Small intestine (tissue), 7 donors: ENCODE measurements around the gene MS4A7. TPM values are rescaled to one million over a fixed set of nuclear protein-coding genes. Genes with fewer than 3 reads are reported as not detected.
"Not testable (repeated sequence)": the region's sequence is repeated elsewhere in the genome, so short reads cannot be mapped to it uniquely, and the experiment has no call there.

Experiments used
- DNase-seq, 2 donors: peaks; one replicate each; pipeline versions ENCODE4 v3.0.0 to v3.0.0-alpha.2; 2013
- FAIRE-seq: peaks from 2 replicates; lab custom pipeline; 2012; peaks lifted over from hg19 to GRCh38; lab: Jason Lieb, UNC
- H3K27ac ChIP-seq, 3 donors: one replicate each; pipeline ENCODE4 v1.5.1; 2013; ENCODE audit warnings: low read length in 2 of 3, mild to moderate bottlenecking in 2 of 3, control low read depth in 1 of 3, inconsistent platforms in 1 of 3, low read depth in 1 of 3, moderate library complexity in 1 of 3
- H3K27me3 ChIP-seq, 3 donors: one replicate each; pipeline ENCODE4 v1.6.1; 2013; ENCODE audit warnings: low read length in 3 of 3, inconsistent platforms in 1 of 3; ENCODE audit not compliant: control insufficient read depth in 3 of 3, insufficient read depth in 3 of 3
- H3K36me3 ChIP-seq, 3 donors: one replicate each; pipeline ENCODE4 v1.6.1; 2013; ENCODE audit warnings: low read length in 3 of 3, inconsistent platforms in 1 of 3, low read depth in 1 of 3, mild to moderate bottlenecking in 1 of 3, moderate library complexity in 1 of 3; ENCODE audit not compliant: control insufficient read depth in 3 of 3, insufficient read depth in 2 of 3
- H3K4me1 ChIP-seq, 3 donors: one replicate each; pipeline ENCODE4 v1.6.1; 2013; ENCODE audit warnings: low read length in 2 of 3, inconsistent platforms in 1 of 3, low read depth in 1 of 3, mild to moderate bottlenecking in 1 of 3, moderate library complexity in 1 of 3; ENCODE audit not compliant: control insufficient read depth in 3 of 3, insufficient read depth in 2 of 3
- H3K4me3 ChIP-seq, 3 donors: one replicate each; pipeline ENCODE4 v1.5.1; 2013; ENCODE audit warnings: low read length in 3 of 3, control low read depth in 1 of 3, inconsistent platforms in 1 of 3, low read depth in 1 of 3, mild to moderate bottlenecking in 1 of 3, moderate library complexity in 1 of 3
- H3K9me3 ChIP-seq, 2 donors: one replicate each; pipeline ENCODE4 v1.6.1; 2013; ENCODE audit warnings: low read depth in 1 of 2, low read length in 1 of 2; ENCODE audit not compliant: control insufficient read depth in 2 of 2, insufficient read depth in 1 of 2
- WGBS, 3 donors: extraction: QIAGEN DNeasy Blood & Tissue Kit; methylation state at CpG; one replicate each; pipeline ENCODE4 v1.1.7; 2013; 5-methylcytosine and 5-hydroxymethylcytosine counted together
- polyA plus RNA-seq, 4 donors: library from polyadenylated mRNA; stranded (reverse) in 3 of 4; unstranded in 1 of 4; fragments of 200-250 nt in 3 of 4; fragments of 120-200 nt in 1 of 4; gene quantifications; one replicate each; pipeline versions ENCODE4 v1.2.1 to v1.2.3, GENCODE V29; 2013
- donor health status: healthy with polysubstance abuse.
- donor health status: control.
- donor health status: control.
- donor health status: Bipolar disorder and iron deficiency.
- donor health status: healthy.

MS4A7 gene
- polyA plus RNA-seq, 4 donors, result 2.2 to 13.2 (median 9.8) TPM

GRCh38 chr11:60366262-60366904, 11.9 kb upstream of the MS4A7 start:
- not testable (repeated sequence) for H3K9me3 ChIP-seq, H3K27me3 ChIP-seq, H3K36me3 ChIP-seq, DNase-seq, H3K4me3 ChIP-seq, H3K4me1 ChIP-seq, FAIRE-seq, H3K27ac ChIP-seq
- 86 to 94% (median 91%) methylated on average over 15 of the region's 15 CpGs for WGBS, 3 donors

GRCh38 chr11:60367009-60367408, 11.3 kb upstream of the MS4A7 start:
- 39 to 56% (median 55%) methylated on average over 2 of the region's 2 CpGs for WGBS, 3 donors

GRCh38 chr11:60367896-60368295, 10.4 kb upstream of the MS4A7 start:
- 90 to 95% (median 94%) methylated on average over 19 of the region's 19 CpGs for WGBS, 3 donors
- FAIRE-seq (no peak), DNase-seq (no peak)
- no peaks in the 10 kb centered on the region for H3K27me3 ChIP-seq
- H3K4me1 ChIP-seq, result peaks cover 0 to 6% (median 0%) of the 10 kb centered on the region in 3 donors
- no peaks in the 10 kb centered on the region for H3K9me3 ChIP-seq
- H3K36me3 ChIP-seq, result no peaks in the 10 kb centered on the region
- H3K4me3 ChIP-seq, result no peak overlapping the region
- H3K27ac ChIP-seq, result no peak overlapping the region

More at GRCh38 chr11:60367009-60367408, 11.3 kb upstream of the MS4A7 start:
- Histone ChIP-seq H3K27me3 (no peaks in the 10 kb centered on the region), H3K4me3 (no peak overlapping the region), H3K4me1 (peaks cover 0 to 6% (median 0%) of the 10 kb centered on the region in 3 donors), H3K36me3 (no peaks in the 10 kb centered on the region), H3K9me3 (no peaks in the 10 kb centered on the region), H3K27ac (no peak overlapping the region)
- DNase-seq, result no peak
- no peak for FAIRE-seq

- H3K4me1 ChIP-seq, result peaks cover 0 to 6% (median 0%) of the 10 kb centered on the region in 3 donors
- H3K4me3 ChIP-seq, result no peak overlapping the region
- H3K9me3 ChIP-seq, result no peaks in the 10 kb centered on the region
- no peak for FAIRE-seq
- WGBS, 3 donors, result 6 to 47% (median 20%) methylated on average over 2 of the region's 2 CpGs
- peak in 1 of 2 donors; percentile 13 for DNase-seq
- no peaks in the 10 kb centered on the region for H3K27me3 ChIP-seq
- no peaks in the 10 kb centered on the region for H3K36me3 ChIP-seq
- H3K27ac ChIP-seq, result no peak overlapping the region
Observed at GRCh38 chr11:60370252-60370810, 8.0 kb upstream of the MS4A7 start.

- Histone ChIP-seq H3K27me3 (no peaks in the 10 kb centered on the region), H3K4me3 (no peak overlapping the region), H3K36me3 (no peaks in the 10 kb centered on the region), H3K27ac (no peak overlapping the region), H3K4me1 (peaks cover 0 to 6% (median 0%) of the 10 kb centered on the region in 3 donors), H3K9me3 (no peaks in the 10 kb centered on the region)
- FAIRE-seq, result no peak
- WGBS, 3 donors, result 10 to 34% (median 27%) methylated on average over 5 of the region's 5 CpGs
- peak; percentile 32 to 42 for DNase-seq
Observed at GRCh38 chr11:60370811-60371298, 7.5 kb upstream of the MS4A7 start.

GRCh38 chr11:60371386-60371785, 6.9 kb upstream of the MS4A7 start:
- H3K9me3 ChIP-seq, result no peaks in the 10 kb centered on the region
- no peaks in the 10 kb centered on the region for H3K36me3 ChIP-seq
- H3K27me3 ChIP-seq, result no peaks in the 10 kb centered on the region
- DNase-seq, result no peak
- 73 to 83% (median 79%) methylated on average over 3 of the region's 3 CpGs for WGBS, 3 donors
- H3K4me1 ChIP-seq, result peaks cover 0 to 6% (median 0%) of the 10 kb centered on the region in 3 donors
- no peak for FAIRE-seq
- no peak overlapping the region for H3K27ac ChIP-seq
- H3K4me3 ChIP-seq, result no peak overlapping the region

- peaks cover 0 to 6% (median 0%) of the 10 kb centered on the region in 3 donors for H3K4me1 ChIP-seq
- H3K27ac ChIP-seq, result no peak overlapping the region
- no peak for FAIRE-seq
Observed at GRCh38 chr11:60371854-60372253, 6.5 kb upstream of the MS4A7 start.

GRCh38 chr11:60372767-60373166, 5.6 kb upstream of the MS4A7 start:
- DNase-seq (no peak), FAIRE-seq (no peak)
- Histone ChIP-seq H3K36me3 (no peaks in the 10 kb centered on the region), H3K27ac (no peak overlapping the region), H3K4me3 (no peak overlapping the region), H3K27me3 (no peaks in the 10 kb centered on the region), H3K4me1 (peaks cover 0 to 6% (median 0%) of the 10 kb centered on the region in 3 donors), H3K9me3 (no peaks in the 10 kb centered on the region)
- 80 to 90% (median 87%) methylated on average over 3 of the region's 3 CpGs for WGBS, 3 donors

More at GRCh38 chr11:60371854-60372253, 6.5 kb upstream of the MS4A7 start:
- no peak for DNase-seq
- no peaks in the 10 kb centered on the region for H3K36me3 ChIP-seq
- H3K9me3 ChIP-seq, result no peaks in the 10 kb centered on the region
- WGBS, 3 donors, result 73 to 76% (median 75%) methylated on average over 1 of the region's 1 CpG
- H3K4me3 ChIP-seq, result no peak overlapping the region
- H3K27me3 ChIP-seq, result no peaks in the 10 kb centered on the region
